Hypothalamus (tissue), 51 donors: ENCODE measurements around the gene ULBP3.
"Not testable (repeated sequence)": the region's sequence is repeated elsewhere in the genome, so short reads cannot be mapped to it uniquely, and the experiment has no call there.

Experiments
- DNase-seq, 51 donors: peaks; one replicate each; lab custom pipeline; 2025; lab: John Stamatoyannopoulos, UW

Gene ULBP3

DNA sequence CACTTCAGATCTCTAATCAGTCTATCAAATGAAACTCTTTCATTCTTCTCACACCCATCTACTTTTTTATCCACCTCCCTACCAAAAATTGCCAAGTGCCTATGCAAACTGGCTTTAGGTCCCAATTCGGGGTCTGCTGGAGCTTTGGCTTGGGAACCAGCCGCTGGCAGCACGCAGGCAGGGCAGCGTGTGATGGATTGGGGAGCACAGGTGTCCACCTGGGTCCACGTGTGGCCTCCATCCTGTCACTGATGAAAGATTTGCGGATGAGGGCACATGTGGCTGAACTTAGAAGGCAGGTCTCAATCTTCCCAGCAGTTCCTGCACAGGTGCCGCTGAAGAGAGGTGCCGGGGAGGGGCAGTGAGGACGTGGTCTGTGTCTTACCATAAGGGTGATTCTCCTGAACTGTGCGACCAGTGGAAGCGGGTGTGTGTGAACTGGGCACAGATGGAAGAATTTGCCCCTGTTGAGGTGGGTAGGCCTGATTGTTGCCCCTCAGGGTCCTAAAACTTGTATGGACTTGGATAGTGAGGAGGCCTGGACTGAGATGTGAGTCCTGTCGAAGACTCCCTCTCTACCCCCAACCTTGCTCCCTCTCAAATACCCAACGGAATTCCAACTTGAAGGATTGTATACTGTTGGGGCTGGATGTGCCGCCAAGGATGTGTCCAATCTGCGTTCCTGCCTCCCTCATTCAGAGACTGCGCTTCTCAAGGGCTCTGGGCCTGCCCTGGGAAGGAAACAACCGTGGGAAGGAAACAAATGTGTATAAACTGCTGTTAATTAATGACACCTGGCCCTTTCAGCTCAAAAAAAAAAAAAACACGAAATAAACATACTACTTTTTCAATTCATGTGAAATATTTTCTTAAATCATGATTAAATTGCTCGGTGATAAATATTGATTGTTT lies 25.2 kb downstream of the ULBP3 start:
- DNase-seq = no peak

DNA sequence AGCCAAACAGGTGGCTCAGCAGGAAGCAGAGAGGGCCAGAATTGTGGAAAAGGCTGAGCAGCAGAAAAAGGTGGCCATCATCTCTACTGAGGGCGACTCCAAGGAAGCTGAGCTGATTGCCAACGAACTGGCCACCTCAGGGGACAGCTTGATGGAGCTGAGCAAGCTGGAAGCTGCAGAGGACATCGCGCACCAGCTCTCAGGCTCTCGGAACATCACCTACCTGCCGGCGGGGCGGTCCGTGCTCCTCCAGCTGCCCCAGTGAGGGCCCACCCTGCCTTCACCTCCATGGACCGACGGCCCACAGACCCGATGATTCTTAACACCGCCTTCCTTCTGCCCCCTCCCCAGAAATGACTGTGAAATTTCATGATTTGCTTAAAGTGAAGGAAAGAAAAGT lies 25.8 kb downstream of the ULBP3 start:
- no peak for DNase-seq

DNA sequence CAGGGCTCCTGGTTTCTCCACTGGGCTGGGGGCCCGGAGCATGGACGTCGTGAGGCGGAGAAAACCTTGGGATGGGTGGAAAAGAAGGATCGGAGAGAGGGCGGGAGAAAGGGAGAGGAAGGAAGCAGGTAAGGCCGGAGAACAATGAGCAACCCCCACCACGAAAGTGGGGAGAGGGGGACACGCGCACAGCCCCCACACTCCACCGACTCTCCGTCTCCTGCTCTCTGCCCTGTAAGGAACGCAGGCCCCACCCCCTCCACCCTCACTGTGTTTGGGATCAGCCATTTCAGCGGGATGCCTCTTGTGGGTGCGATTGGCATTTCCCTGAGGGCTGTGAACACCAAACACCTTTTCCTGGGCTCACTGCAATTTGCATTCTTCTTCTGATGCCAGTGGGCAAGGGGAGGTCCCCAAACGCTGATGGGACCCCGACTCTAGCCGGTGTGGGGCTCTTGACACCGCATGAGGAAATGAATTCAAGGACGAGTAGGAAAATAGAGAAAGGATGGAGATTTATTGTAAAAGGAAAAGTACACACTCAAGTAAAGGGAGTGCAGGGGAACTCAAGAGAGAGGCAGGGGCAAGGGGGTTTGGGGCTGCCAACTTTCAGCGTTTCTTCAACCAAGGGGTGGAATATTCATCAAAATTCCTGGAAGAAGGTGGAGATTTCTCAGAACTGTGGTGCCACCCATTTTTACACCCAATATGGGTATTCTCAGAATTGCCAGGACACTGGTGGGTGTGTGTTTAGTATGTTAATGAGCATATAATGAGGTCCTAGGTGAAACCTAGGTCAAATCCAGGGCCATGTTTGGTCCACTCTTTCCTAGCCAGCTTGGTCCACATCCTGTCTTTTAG lies 30.5 kb downstream of the ULBP3 start:
- no peak for DNase-seq

DNA sequence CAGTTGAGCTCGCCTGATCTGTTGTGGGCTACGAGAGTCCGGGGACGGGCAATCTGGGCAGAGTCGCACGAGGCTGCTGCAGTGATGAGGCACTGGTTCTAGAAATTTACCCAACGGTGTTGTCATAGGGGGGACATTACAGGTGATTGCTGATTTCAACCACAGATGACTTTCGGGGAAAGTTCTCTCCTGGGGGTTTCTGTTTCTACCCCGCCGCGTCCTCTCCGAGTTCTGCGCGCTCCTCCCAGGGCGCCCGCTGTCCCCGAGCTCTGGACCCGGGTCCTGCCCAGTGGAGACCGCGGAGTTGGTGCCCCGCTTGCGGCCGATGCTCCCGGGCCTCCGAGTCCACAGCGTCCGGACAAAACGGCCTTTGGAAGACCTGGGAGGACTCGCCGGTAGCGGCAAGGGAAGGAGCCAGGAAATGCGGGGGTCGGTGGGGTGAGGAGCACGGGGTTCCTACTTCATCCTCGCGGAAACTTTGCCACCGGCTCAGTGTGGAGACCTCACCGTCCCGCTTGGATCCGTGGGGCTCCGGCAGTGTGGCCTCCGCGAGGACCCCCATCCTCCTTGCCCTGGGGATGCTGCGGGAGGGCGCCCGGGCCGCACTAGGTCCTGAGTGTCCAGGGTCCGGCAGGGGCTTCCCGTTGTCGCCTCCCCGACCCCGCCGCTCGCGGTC lies 31.3 kb downstream of the ULBP3 start:
- DNase-seq = no peak

DNA sequence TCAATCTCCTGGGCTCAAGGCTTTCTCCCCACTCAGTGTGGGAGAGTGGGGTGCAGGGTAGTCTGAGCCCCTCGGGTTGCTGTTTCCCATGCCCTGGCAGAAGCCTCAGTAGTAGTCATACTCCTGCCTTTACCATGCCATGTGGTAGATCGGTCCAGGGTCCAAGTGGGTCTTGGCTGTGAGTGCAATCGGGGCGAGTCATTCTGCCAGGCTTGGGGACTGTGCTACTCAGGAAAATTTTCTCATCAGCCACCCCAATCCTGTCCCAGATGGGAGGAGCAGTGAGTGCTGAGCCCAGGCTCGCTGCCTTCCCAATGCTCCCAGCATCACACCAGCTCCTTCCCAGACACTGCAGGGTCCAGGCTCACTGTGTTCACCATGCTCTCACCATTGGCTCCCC lies 32.8 kb downstream of the ULBP3 start:
- no peak for DNase-seq

DNA sequence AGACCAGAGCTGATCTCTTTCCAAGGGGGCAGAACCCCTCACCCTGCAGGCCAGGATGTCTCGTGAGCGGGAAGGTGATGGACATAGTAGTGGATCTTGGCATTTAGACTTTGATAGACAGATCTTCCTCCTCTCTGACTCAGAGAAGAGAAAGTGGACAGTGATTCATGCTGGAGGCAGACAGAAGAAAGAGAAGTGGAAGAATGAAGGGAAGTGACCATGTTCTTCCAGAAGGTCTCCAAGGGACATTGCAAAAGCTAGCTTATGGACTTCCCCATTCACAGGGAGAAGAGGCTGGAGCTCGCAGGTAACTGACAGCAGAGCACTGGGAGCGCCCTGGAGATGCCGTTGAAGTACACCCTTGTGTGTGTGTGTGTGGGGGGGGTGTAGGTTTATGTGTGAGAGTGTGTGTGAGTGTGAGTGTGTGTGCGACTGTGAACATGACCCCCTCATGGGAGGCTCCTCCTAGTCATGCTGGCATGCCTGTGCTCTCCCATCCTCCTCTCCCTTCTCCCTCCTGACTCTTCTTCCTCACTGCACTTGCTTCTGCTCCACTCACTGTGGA lies 35.6 kb downstream of the ULBP3 start:
- DNase-seq = no peak

DNA sequence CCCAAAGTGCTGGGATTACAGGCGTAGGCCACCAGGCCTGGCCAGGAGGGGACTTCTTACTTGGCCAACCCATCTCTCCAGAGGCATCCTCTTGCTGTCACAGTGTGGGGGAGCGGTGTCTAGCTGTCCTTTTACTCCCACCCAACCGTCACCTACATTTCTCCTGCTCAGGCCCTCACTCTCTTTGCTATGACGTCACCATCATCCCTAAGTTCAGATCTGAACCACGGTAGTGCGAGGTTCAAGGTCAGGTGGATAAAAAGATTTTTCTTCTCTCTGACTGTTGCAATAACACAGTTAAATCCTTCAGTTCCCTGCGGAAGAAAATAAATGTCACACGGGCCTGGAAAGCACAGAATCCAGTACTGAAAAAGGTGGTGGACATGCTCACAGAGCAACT lies 36.3 kb downstream of the ULBP3 start:
- DNase-seq = no peak

DNA sequence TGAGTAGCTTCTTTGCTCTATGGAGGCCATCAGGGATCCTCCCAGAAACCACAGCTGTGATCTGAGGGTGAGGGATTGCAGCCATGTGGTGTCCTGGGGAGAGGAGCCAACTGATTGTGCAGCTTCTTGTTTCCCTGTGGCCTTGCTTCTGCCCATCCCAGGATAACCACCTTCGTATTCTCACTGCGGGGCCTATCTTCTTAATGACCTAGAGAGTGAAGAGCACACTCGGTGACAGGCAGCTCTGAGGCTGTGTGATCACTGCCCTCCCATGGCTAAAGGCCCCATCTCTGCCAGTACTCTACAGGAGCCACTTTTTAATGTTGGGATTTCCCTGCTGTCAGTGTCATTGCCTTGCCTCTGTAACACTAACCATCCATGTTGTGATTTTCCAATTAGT lies 38.3 kb downstream of the ULBP3 start:
- DNase-seq = no peak

DNA sequence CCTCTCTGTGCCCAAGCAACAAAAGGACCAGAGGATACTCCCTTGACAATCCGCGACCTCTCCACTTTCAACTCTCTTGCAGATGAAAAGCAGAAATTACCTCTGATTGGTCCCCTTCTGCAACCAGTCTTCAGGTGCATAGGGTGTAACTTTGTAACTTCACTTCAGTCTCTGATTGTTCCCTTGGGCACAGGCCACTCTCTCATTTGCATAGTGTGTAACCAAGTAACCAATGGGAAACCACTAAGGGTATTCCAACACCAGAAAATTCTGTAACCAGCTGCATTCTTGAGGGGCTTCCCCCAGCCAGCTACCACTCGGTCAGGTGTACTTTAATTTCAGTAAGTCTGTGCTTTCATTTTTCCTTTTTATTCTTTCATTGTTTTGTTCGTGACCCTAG lies 39.2 kb downstream of the ULBP3 start:
- no peak for DNase-seq

DNA sequence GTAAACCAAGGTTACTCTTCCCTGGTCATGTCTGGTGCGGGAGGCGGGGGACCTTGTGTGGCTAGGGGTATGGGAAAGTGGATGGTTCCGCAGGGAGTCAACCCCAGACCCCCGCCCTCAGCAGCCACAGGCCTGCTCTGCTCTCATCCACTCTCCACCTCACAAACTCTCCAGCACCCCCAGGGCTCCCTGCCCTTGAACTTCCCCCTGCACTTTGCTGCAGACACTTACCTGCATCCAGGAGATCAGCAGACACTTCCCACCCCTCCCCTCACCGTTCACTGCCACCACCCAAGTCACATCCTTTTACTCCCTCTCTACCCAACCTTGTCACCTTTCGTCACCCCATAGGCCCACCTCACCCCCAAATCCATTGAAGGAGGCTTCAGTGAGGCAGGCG lies 39.6 kb downstream of the ULBP3 start:
- no peak for DNase-seq

DNA sequence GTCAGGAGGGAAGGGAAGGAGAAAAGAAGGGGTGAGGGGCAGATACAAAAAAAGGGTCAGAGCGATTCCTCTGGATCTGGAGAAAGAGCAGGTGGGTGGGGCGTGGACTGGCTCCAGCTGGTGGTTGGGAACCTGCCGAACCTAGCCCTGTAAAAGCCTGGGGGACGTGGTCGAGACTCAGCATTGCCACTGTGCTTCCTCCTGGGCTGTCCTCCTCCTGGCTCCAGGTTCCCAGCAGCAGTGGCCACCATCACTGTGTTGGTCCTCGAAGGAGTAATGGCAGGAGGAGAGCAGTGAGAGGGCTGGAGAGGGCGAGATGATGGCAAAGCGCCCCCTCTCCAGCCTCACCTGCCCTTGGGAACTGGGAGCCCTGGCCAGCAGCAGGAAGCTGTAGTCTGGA lies 40.1 kb downstream of the ULBP3 start:
- no peak for DNase-seq

DNA sequence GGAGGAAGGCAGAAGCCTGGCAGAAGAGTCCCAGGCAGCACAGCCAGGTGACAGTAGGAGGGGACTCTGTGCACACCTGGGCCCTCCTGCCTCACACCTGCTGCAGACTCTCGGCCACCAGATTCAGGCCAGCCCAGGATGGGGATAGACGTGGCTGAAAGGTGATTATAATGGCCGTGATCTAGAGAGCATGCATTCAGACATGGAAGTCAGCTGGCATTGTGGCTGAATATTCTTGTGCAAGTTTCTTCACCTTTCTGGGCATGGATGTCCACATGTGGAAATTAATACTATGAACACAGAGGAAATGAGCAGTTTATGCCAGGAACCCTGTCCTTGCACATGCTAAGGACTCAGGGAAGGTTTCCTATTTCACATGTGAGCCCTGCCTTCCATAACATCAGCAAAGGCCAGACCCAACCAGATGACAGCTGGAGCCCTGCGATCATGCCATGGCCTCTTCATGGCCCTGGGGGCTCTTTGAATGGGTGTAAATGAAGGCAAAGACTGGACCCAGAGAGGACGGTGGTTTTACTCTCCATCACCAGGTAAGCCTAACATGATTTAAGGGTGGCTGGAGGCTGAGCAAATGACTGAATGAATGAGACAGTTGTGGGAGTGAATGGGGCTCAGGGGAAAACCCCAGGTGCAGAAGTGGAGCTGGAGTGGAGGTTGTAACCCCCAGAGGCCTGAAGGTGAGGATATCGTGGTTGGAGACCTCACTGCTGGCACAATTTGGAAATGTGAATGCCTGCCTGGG lies 40.9 kb downstream of the ULBP3 start:
- no peak for DNase-seq

DNA sequence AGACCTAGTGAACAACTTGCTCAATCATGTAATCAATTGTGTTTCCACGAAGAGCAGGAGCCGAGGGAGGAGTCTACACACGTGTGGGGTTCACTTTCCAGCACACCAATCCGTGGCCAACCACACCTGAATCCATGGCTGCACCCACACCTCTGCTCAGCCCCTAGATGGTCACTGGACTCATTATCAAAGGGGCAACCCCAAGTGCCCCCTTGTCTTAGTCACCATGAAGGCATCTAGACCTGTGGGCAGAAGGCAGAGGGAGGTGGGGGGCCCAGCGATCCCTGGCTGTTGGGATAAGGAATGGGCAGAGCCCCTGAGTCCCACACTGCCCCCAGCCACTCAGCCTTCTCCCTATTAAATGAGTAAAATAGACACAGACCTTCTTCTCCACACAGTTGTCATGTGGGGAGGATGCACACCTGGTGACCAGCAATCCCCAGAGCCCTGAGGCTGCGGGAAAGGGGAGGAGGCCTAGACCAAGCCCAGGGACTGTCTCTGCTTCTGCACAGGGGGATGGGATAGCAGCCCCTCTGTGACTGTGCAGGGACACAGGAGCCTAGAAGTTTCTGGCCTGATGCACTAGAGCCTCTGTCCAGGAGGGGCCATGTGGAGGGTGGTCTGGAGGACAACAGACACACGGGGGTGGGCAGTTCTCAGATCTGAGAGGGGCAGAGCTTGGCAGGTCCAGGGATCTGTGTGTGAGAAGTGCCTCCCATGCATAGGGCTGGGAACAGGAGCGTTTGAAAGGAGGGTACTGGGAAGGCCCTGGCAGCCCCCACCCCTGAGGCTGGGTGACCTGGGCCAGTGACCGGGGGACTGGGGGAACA lies 41.7 kb downstream of the ULBP3 start:
- no peak for DNase-seq

DNA sequence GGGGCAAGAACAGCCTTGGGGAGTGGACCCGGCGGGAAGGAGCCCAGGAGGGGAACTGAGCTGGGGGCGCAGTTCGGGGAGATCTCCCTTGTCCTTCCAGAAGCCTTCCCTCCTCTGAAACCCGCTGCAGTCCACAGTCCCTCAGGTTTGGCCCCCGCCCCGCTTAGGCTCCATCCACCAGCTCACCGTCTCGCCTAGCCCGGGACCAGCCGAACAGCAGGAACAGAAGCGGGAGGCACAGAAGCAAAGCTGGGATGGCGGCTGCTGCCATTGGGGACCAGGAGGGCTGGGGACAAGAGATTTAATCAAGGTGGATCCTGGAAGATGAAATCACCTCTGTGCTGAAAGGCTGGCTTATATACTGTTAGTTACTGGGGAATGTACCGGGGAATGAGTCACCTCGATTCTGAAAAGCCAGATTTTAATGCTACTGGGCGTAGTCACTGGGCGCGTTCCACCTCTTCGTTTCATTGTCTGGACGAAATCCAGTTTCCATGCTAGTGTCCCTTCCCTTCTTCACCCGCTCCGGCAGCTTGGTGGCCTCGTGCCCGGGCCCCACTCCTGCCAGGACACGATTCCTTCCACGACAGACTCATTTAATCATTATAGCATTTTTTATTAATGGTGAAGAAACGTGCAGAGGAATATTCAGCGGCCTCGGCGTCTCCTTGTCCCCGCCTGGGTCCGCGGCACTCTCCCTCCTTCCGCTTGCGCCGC lies 43.6 kb downstream of the ULBP3 start, which contains the start of gene RAET1L:
TSS of gene RAET1L (minus strand) at position 332 of the 717 bp plus-strand sequence. CDS start at position 271, 61 bp downstream.
- DNase-seq = peak in 1 of 51 donors; percentile 8

DNA sequence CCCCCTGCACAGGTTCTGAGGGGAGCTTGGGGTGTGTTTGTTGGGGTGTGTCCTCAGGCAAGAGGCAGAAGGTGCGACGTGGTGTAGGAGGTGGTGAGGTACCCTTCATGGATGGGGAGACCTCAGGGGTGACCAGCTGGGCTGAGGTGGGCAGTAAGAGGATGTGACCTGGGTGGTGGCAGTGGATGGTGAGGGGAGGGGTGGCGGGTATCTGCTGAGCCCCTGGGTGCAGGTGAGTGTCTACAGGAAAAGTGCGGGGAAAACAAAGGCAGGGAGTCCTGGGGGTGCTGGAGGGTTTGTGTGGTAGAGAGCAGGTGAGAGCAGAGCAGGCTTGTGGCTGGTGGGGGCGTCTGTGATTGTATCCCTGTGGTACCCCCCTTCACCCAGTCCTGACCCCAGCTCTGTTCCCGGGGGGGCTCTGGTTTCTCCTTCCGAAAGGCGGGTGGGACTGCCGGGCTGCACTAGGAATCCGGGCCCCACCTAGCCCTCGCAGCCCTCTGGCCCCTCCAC lies 44.2 kb downstream of the ULBP3 start:
- no peak for DNase-seq

DNA sequence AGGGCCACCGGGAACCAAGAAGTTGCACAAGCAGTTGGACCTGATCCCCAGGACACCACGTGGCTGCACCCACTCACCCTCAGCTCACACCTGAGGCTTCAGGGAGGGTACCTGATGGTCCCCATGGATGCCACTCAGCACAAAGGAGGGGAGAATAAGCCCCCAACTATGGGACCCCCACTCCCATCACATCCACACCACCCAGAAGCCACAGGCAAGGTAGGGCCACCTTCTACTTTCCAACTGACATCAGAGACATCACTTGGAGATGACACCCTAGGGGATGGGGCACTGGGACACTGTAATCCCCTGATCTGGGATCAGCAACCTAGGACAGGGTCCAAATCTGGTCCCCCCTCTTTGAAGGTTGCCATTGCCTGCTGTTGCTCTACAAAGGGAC lies 44.9 kb downstream of the ULBP3 start:
- DNase-seq = not testable (repeated sequence)

DNA sequence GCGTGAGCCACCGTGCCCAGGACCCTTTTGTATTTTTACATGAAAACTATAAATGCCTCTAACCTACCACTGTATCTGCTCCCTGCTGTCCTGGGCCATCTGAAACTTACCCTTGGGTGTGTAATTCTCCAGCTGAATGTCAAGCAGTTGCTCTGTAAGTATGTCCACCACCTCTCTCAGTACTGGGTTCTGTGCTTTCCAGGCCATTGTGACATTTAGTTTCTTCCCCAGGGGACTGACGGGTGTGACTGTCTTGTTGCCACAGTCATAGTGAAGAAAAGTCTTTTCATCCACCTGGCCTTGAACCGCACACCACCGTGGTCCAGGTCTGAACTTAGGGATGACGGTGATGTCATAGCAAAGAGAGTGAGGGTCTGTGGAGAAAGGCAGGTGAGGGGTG lies 47.1 kb downstream of the ULBP3 start:
- DNase-seq = not testable (repeated sequence)
